Measurements from ENCODE around the gene RAP1A.

RAP1A gene

DNA sequence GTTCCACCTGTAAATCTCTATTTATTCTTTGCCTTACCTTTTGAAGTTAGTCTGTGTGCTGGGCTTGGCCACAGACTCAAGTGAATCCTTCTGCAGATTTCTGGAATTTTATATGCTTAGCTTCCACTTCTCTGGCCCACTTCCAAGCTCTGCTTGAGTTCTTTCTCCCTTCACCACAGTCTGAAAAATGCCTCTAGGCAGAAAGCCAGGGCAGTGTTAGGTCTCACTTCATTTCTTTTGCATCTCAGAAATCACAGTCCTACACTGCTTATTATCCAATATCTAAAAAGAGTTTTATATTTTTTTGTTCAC is 70.7 kb downstream of the RAP1A start:
- H3K36me3 Mint-ChIP-seq (ENCODE audit: low read depth) = peaks cover 34% of the 10 kb centered on the region
- no peak overlapping the region for H3K4me3 Mint-ChIP-seq
- no peak overlapping the region for H3K27ac Mint-ChIP-seq

DNA sequence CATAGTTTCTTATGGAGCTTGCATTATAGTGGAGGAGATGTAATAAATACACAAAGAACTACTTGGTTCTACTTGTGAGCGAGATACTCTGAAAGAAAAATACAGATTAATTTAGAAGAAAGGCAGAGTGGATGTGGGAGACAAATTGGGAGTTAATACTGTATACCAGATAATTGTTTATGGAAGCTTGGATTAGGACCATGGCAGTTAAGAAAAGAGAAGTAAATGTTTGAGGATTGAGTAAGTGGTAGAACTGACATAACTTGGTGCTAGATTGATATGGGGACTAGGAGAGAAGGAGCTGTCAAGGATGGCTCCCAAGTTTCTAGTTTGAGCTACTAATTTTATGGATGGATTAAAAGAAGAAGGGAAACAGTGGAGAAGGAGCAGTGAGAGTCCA is 72.3 kb downstream of the RAP1A start:
- H3K9me3 Mint-ChIP-seq = no peaks in the 10 kb centered on the region
- H3K36me3 Mint-ChIP-seq (ENCODE audit: low read depth) = peaks cover 36% of the 10 kb centered on the region
- no peaks in the 10 kb centered on the region for H3K27me3 Mint-ChIP-seq (ENCODE audit: low read depth)
- H3K27ac Mint-ChIP-seq = peak overlapping the region; percentile 5
- H3K4me3 Mint-ChIP-seq = no peak overlapping the region
- peaks cover 36% of the 10 kb centered on the region for H3K4me1 Mint-ChIP-seq (ENCODE audit: low read depth)

More for the DNA sequence above, 70.7 kb downstream of the RAP1A start:
- H3K27me3 Mint-ChIP-seq (ENCODE audit: low read depth) = no peaks in the 10 kb centered on the region
- H3K4me1 Mint-ChIP-seq (ENCODE audit: low read depth) = peaks cover 30% of the 10 kb centered on the region
- H3K9me3 Mint-ChIP-seq = peaks cover 3% of the 10 kb centered on the region

DNA sequence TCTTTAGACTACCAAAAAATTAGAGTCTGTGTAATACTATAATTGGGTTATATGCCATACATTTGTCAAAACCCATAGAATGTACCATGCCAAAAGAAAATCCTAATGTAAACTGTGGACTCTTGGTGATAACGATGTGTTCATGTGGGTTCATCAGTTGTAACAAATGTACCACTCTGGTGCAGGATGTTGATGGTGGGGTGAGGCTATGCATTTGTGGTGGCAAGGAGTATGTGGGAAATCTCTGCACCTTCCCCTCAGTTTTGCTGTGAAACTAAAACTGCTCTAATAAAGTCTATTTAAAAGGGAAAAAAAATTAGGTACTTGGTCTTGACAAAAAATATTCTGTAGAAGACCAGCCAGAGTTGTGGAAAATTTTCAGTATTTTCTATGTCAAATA is 76.2 kb downstream of the RAP1A start:
- Mint-ChIP-seq H3K27ac (no peak overlapping the region), H3K36me3 (ENCODE audit: low read depth) (peaks cover 58% of the 10 kb centered on the region), H3K9me3 (no peaks in the 10 kb centered on the region), H3K4me3 (no peak overlapping the region), H3K27me3 (ENCODE audit: low read depth) (no peaks in the 10 kb centered on the region), H3K4me1 (ENCODE audit: low read depth) (peaks cover 39% of the 10 kb centered on the region)

DNA sequence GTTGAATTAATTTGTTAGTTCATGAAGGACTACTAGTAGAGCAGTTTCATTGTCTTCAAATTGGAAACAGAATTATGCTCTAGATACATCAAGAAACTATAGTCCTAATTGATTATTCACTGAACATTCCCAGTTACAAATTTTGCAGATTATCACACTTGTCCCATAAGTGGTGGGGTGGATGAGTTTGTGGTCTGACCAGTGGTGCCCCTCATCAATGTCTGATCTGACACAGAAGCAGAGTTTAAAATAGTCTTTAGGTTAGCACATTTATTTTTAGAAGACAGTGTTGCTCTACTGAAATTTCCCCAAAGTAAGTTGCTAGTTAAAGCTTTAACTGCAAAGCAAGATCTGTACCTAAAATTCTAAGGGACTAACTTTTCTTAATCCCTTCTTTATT is 76.7 kb downstream of the RAP1A start:
- Mint-ChIP-seq H3K27ac (no peak overlapping the region), H3K36me3 (ENCODE audit: low read depth) (peaks cover 64% of the 10 kb centered on the region), H3K4me3 (no peak overlapping the region), H3K4me1 (ENCODE audit: low read depth) (peaks cover 44% of the 10 kb centered on the region), H3K27me3 (ENCODE audit: low read depth) (no peaks in the 10 kb centered on the region), H3K9me3 (no peaks in the 10 kb centered on the region)

DNA sequence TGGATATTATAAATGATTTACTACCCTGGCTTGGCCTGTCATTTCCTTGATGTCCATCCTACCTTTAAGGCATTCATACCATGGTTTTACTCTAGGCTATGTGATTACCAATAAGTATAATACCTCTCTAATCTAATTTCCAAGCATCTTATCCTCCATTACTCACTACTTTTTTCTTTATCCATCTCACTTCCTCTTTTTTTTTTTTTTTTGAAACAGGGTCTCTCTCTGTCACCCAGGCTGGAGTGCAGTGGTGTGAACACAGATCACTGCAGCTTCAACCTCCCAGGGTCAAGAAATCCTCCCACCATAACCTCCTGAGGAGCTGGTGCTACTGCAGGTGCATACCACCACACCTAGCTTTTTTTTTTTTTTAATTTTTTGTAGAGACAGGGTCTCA is 79.7 kb downstream of the RAP1A start:
- H3K36me3 Mint-ChIP-seq (ENCODE audit: low read depth) = peaks cover 66% of the 10 kb centered on the region
- no peak overlapping the region for H3K27ac Mint-ChIP-seq
- no peaks in the 10 kb centered on the region for H3K9me3 Mint-ChIP-seq
- no peak overlapping the region for H3K4me3 Mint-ChIP-seq
- H3K27me3 Mint-ChIP-seq (ENCODE audit: low read depth) = no peaks in the 10 kb centered on the region
- peaks cover 34% of the 10 kb centered on the region for H3K4me1 Mint-ChIP-seq (ENCODE audit: low read depth)

DNA sequence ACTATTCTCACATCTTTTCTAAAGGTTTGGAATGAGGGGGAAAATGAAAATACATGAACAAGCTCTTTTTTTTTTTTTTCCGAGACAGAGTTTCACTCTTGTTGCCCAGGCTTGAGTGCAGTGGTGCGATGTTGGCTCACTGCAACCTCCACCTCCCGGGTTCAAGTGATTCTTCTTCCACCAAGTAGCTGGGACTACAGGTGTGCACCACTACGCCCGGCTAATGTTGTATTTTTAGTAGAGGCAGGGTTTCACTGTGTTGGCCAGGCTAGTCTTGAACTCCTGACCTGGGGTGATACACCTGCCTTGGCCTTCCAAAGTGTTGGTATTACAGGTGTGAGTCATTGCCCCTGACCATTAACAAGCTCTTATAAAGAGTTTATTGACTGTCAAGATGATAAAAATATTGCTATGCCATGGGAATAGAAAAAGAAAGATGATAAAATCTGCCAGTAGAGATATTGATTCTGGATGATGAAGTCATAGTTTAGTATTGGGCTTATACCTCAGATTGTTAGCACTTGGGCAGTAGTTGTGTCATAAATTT is 83.0 kb downstream of the RAP1A start:
- no peaks in the 10 kb centered on the region for H3K27me3 Mint-ChIP-seq (ENCODE audit: low read depth)
- peaks cover 60% of the 10 kb centered on the region for H3K36me3 Mint-ChIP-seq (ENCODE audit: low read depth)
- no peak overlapping the region for H3K27ac Mint-ChIP-seq
- no peaks in the 10 kb centered on the region for H3K9me3 Mint-ChIP-seq
- peaks cover 24% of the 10 kb centered on the region for H3K4me1 Mint-ChIP-seq (ENCODE audit: low read depth)
- H3K4me3 Mint-ChIP-seq = no peak overlapping the region

DNA sequence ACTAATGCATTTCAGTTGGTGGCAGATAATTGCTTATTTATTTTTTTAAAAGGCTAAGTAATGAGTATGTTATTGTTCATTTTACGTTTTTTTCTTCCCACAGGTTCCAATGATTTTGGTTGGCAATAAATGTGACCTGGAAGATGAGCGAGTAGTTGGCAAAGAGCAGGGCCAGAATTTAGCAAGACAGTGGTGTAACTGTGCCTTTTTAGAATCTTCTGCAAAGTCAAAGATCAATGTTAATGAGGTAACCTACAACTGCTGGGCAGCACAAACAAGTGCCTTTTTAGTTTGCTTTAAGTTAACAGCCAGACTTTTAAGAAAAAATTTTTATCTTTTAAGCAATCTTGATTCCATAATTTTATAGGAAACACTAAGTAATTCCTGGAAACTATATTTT is 84.7 kb downstream of the RAP1A start:
- H3K27me3 Mint-ChIP-seq (ENCODE audit: low read depth) = no peaks in the 10 kb centered on the region
- peaks cover 24% of the 10 kb centered on the region for H3K4me1 Mint-ChIP-seq (ENCODE audit: low read depth)
- no peak overlapping the region for H3K4me3 Mint-ChIP-seq
- H3K27ac Mint-ChIP-seq = no peak overlapping the region
- H3K9me3 Mint-ChIP-seq = no peaks in the 10 kb centered on the region
- peaks cover 65% of the 10 kb centered on the region for H3K36me3 Mint-ChIP-seq (ENCODE audit: low read depth)

DNA sequence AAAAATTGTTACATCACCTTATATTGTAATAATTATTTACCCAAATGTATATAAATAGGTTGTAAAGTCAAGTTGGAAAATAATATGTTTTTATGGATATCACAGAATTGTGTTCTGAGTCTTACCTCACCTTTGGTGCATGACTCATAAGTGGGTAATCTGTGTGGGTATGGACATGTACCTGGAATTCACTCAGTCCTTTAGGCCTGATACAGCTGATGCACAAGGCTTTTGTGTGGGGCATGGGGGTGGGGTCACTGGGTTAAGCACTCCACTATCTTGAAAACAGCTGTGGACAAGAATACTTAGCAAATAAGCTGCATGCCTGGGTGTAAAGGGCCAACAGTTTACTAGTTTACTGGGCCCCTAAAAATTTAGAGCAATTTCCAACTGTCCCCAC is 85.2 kb downstream of the RAP1A start:
- Mint-ChIP-seq H3K4me1 (ENCODE audit: low read depth) (peaks cover 26% of the 10 kb centered on the region), H3K36me3 (ENCODE audit: low read depth) (peaks cover 66% of the 10 kb centered on the region), H3K4me3 (no peak overlapping the region), H3K27ac (no peak overlapping the region), H3K9me3 (no peaks in the 10 kb centered on the region), H3K27me3 (ENCODE audit: low read depth) (no peaks in the 10 kb centered on the region)

DNA sequence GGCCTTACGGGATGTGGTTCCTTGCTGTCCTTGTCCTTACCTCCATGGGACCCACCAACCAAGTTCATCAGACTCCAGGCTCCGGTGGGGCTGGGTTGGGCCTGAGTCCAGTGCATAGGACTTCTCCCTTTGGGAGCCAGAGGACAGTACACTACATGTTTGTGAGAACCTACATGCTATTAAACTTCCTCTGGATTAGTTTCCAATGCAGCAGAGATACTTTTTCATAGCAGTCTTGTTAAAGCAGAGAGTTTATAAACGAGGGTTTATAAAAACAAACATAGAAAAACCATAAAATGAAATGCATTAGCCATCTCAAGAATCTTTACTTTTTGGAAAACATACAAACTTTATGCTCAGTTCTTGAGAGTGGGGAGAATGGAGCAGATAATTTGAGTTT is 86.3 kb downstream of the RAP1A start:
- peaks cover 57% of the 10 kb centered on the region for H3K36me3 Mint-ChIP-seq (ENCODE audit: low read depth)
- H3K4me3 Mint-ChIP-seq = no peak overlapping the region
- H3K27ac Mint-ChIP-seq = no peak overlapping the region
- no peaks in the 10 kb centered on the region for H3K27me3 Mint-ChIP-seq (ENCODE audit: low read depth)
- H3K9me3 Mint-ChIP-seq = no peaks in the 10 kb centered on the region
- H3K4me1 Mint-ChIP-seq (ENCODE audit: low read depth) = peaks cover 21% of the 10 kb centered on the region

DNA sequence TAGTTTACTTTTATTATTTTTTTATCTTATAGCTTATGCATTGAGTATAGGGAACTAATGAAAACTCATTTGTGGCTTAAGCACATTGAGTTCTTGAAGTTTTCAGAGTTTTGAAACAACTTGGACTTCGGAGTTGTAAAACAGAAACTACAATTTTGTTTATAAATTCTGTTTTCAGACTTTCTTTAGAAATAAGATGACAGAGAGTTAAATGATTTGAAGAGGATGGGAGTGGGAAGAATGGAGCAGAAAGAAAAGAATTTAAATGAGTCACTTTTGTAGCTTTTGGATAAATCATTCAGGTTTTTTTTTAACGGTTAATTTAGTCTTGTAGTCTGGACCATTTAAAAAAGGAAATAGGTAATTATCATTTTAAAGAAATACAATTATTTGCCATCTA is 87.3 kb downstream of the RAP1A start:
- Mint-ChIP-seq H3K27ac (peak overlapping the region; percentile 60), H3K4me3 (no peak overlapping the region), H3K9me3 (no peaks in the 10 kb centered on the region), H3K4me1 (ENCODE audit: low read depth) (peaks cover 17% of the 10 kb centered on the region), H3K36me3 (ENCODE audit: low read depth) (peaks cover 48% of the 10 kb centered on the region), H3K27me3 (ENCODE audit: low read depth) (no peaks in the 10 kb centered on the region)

DNA sequence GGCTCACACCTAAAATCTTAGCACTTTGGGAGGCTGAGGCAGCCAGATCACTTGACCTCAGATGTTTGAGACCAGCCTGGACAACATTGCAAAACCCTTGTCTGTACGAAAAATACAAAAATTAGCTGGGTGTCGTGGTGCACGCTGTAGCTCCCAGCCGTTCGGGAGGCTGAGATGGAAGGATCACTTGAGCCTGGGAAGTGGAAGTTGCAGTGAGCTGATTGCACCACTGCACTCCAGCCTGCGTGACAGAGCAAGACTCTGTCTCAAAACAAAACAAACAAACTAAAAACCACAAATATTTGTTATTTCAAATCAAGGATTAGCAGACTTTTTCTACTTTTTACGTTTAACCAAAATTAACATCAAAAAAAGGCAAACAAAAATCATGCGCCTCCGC is 88.3 kb downstream of the RAP1A start:
- peaks cover 41% of the 10 kb centered on the region for H3K36me3 Mint-ChIP-seq (ENCODE audit: low read depth)
- H3K27me3 Mint-ChIP-seq (ENCODE audit: low read depth) = no peaks in the 10 kb centered on the region
- peaks cover 17% of the 10 kb centered on the region for H3K4me1 Mint-ChIP-seq (ENCODE audit: low read depth)
- no peak overlapping the region for H3K27ac Mint-ChIP-seq
- no peak overlapping the region for H3K4me3 Mint-ChIP-seq
- no peaks in the 10 kb centered on the region for H3K9me3 Mint-ChIP-seq

DNA sequence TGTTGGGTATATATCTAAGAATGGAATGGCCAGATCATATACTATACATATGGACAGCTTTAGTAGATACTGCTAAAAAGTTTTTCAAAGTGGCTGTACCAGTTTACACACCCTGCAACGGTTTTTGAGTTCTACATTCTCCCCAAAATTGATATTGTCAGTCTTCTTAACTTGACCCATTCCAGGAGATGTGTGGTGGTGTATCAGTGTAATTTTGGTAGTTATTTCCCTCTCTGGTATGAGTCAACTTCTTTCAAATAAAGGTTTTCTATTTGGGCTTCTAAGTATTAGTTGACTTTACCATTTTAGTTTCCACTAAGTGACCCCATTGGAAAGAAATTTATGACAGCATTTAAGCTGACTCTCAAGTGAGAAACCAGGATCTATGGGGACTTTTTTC is 90.4 kb downstream of the RAP1A start:
- Mint-ChIP-seq H3K4me3 (no peak overlapping the region), H3K27ac (peak overlapping the region; percentile 32), H3K36me3 (ENCODE audit: low read depth) (peaks cover 34% of the 10 kb centered on the region), H3K9me3 (no peaks in the 10 kb centered on the region), H3K27me3 (ENCODE audit: low read depth) (no peaks in the 10 kb centered on the region), H3K4me1 (ENCODE audit: low read depth) (peaks cover 19% of the 10 kb centered on the region)

DNA sequence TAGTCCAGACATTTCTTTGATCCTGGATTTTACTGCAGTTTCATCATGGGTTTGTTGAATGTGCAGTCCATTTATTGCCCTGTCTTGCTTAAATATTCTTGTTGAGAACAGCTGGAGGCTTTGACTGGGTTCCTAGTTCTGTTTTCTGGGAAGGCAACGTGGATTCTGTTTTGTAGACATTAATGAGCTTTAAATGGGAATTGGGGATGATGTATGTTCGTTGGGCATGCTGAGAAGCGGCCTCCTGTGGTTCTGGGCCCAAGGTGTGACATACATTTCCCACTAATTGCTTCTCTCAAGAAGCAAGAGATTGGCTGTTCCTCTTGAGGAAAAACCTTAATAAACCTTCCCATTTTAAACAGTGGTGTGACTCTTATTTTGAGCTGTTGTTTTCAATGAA is 96.7 kb downstream of the RAP1A start:
- Mint-ChIP-seq H3K4me3 (no peak overlapping the region), H3K9me3 (no peaks in the 10 kb centered on the region), H3K27ac (no peak overlapping the region), H3K36me3 (ENCODE audit: low read depth) (peaks cover 18% of the 10 kb centered on the region), H3K27me3 (ENCODE audit: low read depth) (no peaks in the 10 kb centered on the region), H3K4me1 (ENCODE audit: low read depth) (peaks cover 13% of the 10 kb centered on the region)

DNA sequence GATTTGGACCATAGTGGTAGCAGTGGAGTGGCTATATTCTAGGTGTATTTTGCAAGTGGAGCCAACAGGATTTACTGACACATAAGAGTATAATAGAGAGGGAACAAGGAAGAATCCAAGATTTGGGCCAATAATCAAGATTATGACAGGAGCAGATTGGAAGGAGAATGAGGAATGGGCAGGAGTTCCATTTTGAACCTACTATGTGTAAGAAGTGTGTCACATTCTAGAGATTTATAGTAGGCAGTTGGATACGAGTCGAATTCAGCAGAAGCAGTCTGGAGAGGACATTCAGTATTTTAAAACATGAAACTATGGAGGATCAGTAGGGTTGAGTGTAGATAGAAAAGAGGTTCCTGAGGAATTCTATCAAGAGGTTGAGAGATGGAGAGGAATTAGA is 97.9 kb downstream of the RAP1A start:
- Mint-ChIP-seq H3K27me3 (ENCODE audit: low read depth) (no peaks in the 10 kb centered on the region), H3K27ac (no peak overlapping the region), H3K9me3 (no peaks in the 10 kb centered on the region), H3K36me3 (ENCODE audit: low read depth) (peaks cover 18% of the 10 kb centered on the region), H3K4me3 (no peak overlapping the region), H3K4me1 (ENCODE audit: low read depth) (peaks cover 13% of the 10 kb centered on the region)

DNA sequence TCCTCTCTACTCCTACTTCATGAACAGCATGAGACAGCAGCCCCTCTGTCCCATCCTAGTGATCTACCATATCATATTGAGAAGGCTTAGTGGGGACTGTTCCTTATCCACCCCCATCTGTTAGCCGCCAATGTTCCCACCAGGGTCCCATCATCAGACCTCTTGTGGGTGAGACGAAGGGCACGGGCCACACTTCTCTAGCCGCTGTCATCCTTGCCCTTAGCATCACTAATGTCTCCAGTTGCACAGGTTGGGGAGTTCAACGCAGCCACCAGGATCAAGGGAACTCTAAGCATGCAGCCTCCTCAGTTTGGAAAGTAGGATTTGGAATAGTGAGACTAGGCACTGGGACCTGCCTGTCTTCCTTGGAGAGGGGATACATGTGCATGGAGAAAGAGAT is 99.5 kb downstream of the RAP1A start:
- Mint-ChIP-seq H3K4me3 (no peak overlapping the region), H3K27me3 (ENCODE audit: low read depth) (no peaks in the 10 kb centered on the region), H3K9me3 (no peaks in the 10 kb centered on the region), H3K27ac (no peak overlapping the region), H3K36me3 (ENCODE audit: low read depth) (peaks cover 14% of the 10 kb centered on the region), H3K4me1 (ENCODE audit: low read depth) (peaks cover 15% of the 10 kb centered on the region)

DNA sequence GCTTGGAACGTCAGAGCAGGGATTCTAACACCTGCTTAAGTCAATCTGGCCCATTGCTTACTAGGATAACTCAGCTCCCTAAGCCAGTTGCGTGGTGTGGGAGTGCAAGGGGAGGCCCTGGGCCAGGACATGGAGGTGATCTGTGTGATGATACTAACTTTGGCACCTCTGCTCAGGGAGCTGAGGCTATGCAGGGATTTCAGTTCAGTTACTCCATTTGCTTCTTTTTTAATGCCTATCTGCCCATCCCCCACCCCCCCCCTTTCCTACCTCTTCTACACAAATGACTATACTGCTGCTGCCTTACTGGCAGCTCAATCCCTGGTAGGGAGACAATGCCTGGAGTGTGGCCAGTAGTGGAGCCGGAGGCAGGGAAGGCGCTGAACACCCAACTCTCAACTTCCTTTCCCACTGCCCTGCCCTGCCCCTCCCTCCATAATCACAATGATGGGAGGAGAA is 100.1 kb downstream of the RAP1A start:
- no peaks in the 10 kb centered on the region for H3K9me3 Mint-ChIP-seq
- peaks cover 15% of the 10 kb centered on the region for H3K4me1 Mint-ChIP-seq (ENCODE audit: low read depth)
- peaks cover 14% of the 10 kb centered on the region for H3K36me3 Mint-ChIP-seq (ENCODE audit: low read depth)
- H3K4me3 Mint-ChIP-seq = no peak overlapping the region
- H3K27ac Mint-ChIP-seq = no peak overlapping the region
- no peaks in the 10 kb centered on the region for H3K27me3 Mint-ChIP-seq (ENCODE audit: low read depth)
